ENCODE measurements around the gene NECAB2. TPM values are rescaled to one million over a fixed set of nuclear protein-coding genes. Genes with fewer than 3 reads are reported as not detected.

Gene NECAB2
- total and polyA plus RNA-seq, 2 donors: 0.20 to 1.0 TPM

DNA sequence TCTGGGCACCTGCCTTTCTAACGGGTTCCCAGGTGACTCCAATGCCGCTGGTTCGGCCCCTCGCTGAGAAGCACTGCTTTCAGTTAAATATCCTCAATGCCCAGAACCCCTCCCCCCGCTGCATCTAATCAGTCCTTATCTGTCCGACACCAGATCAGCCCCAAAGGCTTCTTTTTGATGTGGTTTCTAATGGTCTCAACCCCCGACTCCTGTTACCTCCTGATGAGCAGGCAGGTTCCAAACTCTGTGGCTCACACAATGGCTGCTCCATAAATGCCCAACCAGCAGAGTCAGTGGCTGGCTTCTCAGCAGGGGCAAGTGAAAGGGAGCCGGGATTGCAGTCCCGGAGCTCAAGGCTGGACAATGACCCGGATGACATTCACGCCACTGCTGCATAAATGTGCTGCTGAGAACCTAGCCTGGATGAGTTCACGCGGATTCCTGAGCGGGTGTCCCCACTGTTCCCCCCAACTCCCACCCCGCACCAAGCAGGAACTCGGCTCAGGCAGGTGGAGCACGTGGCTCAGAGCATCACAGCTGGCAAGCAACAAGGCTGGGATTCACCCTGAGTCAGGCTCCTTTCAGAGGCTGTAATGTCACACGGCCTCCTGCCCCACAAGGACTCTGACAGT, 75.6 kb downstream of the NECAB2 start:
- no peak for DNase-seq (ENCODE audit: extremely low spot score)
- H3K4me1 ChIP-seq (ENCODE audit: insufficient read depth): no peaks in the 10 kb centered on the region
- no peak overlapping the region for H3K4me3 ChIP-seq (ENCODE audit: low read depth, low read length)
- H3K27ac ChIP-seq (ENCODE audit: low read depth): no peak overlapping the region
- WGBS: 41% methylated on average over 18 of the region's 18 CpGs
- no peaks in the 10 kb centered on the region for H3K36me3 ChIP-seq (ENCODE audit: insufficient read depth)

GRCh38 chr16:84044118-84044488, 76.1 kb downstream of the NECAB2 start:
- Histone ChIP-seq H3K27ac (ENCODE audit: low read depth) (no peak overlapping the region), H3K36me3 (ENCODE audit: insufficient read depth) (no peaks in the 10 kb centered on the region), H3K4me1 (ENCODE audit: insufficient read depth) (no peaks in the 10 kb centered on the region), H3K4me3 (ENCODE audit: low read depth, low read length) (no peak overlapping the region)
- WGBS: 58% methylated on average over 5 of the region's 5 CpGs
- no peak for DNase-seq (ENCODE audit: extremely low spot score)

DNA sequence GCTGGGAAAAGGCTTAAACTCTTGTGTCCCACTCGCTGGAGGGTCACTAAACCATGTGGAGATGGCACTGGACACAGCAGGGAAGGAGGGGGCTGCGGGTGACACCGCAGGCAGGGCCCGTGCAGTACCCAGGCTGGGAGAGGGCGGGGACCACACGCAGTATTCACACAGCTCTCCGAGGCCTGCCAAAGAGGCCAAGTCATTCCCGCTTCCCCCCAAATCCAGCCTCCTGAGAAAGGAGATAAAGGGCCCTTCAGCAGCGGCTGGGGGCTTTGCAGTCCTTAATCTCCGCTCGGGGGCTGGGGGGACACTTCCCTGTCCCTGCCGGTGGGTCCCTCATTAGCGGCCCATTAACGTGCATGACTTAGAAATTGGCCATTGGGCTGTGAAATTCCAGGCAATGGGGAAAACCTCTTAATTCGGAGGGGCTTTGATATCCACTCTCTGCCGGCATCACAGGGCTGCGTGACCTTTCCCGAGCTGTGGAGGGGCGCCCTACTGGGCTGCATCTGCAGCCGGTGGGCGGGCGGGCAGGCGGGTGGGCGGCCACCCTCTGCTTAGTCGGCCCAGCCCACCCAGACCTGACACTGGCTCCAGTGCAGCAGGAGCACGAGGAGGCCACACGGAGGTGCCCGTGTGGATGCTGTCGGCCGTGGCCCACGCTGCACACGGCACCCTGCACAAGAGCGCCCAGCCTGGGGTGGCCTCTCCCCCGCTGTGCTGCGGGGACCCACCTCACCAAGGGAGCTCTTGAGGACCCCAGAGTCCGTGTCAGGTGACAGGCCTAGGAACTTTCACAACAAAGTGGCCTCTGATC, 77.2 kb downstream of the NECAB2 start:
- no peak for DNase-seq (ENCODE audit: extremely low spot score)
- no peaks in the 10 kb centered on the region for H3K36me3 ChIP-seq (ENCODE audit: insufficient read depth)
- no peaks in the 10 kb centered on the region for H3K4me1 ChIP-seq (ENCODE audit: insufficient read depth)
- WGBS: 45% methylated on average over 36 of the region's 36 CpGs
- H3K27ac ChIP-seq (ENCODE audit: low read depth): no peak overlapping the region
- H3K4me3 ChIP-seq (ENCODE audit: low read depth, low read length): no peak overlapping the region

DNA sequence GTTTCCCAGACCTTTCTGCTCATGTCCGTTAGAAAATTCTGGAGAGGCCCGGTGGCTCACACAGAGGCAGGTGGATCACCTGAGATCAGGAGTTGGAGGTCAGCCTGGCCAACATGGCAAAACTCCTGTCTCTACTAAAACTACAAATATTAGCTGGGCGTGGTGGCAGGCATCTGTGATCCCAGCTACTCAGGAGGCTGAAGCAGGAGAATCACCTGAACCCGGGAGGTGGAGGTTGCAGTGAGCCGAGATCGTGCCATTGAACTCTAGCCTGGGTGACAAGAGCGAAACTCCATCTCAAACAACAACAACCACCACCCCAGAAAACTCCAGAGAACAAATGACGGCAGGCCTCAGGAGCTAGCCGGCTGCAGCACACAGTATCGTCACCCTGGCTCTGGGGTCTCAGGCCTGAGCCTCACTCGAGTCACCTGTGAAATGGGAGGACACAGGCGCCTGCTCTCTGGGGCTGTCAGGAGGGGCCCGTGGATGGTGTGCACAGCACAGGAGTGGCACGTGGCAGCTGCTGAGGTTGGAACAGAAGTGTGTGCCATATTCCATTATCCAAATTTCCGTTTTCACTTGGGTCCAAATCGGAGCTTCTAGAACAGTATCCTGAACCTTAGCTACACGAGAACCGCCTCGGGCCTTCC, 77.9 kb downstream of the NECAB2 start:
- Histone ChIP-seq H3K4me1 (ENCODE audit: insufficient read depth) (no peaks in the 10 kb centered on the region), H3K27ac (ENCODE audit: low read depth) (no peak overlapping the region), H3K4me3 (ENCODE audit: low read depth, low read length) (no peak overlapping the region), H3K36me3 (ENCODE audit: insufficient read depth) (no peaks in the 10 kb centered on the region)
- DNase-seq (ENCODE audit: extremely low spot score): no peak
- WGBS: 95% methylated on average over 19 of the region's 19 CpGs

DNA sequence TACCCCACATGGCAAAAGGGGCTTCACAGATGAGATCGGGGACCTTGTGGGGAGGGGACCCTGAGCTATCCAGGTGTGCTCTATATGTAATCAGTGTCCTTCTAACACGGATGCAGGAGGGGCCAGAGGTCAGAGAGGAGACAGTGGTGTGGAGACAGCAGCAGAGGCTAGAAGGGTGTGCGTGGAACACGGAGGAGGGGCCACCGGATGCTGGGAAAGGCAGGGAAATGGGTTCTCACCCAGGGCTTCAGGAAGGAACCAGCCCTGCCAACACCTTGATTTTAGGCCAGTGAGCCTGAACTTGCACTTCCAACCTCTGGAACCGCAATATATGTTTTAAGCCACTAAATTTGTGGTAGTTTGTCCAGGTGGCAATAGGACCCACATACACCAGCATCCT, 79.2 kb downstream of the NECAB2 start:
- no peak overlapping the region for H3K27ac ChIP-seq (ENCODE audit: low read depth)
- WGBS: 90% methylated on average over 6 of the region's 6 CpGs
- DNase-seq (ENCODE audit: extremely low spot score): no peak
- H3K4me1 ChIP-seq (ENCODE audit: insufficient read depth): no peaks in the 10 kb centered on the region
- no peaks in the 10 kb centered on the region for H3K36me3 ChIP-seq (ENCODE audit: insufficient read depth)
- no peak overlapping the region for H3K4me3 ChIP-seq (ENCODE audit: low read depth, low read length)

DNA sequence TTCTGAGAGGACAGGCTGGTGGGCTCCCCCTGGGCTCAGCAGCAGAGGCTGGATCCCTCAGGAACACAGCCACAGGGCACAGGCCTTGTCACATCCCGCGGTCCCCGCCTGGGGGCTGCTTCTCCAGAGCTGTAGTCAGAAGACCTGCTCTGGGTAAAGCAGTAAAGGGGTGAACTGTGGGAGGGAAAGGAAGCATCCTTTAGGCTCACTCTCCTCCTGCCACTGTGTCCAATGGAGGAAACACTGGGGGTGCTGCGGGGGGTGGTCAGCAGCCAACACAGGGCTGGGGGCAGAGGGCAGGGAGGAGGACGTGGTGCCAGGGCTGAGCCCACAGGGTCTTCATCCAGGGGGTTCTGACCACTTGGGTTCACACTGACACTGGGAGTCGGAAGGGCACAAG, 79.6 kb downstream of the NECAB2 start:
- Histone ChIP-seq H3K4me1 (ENCODE audit: insufficient read depth) (no peaks in the 10 kb centered on the region), H3K36me3 (ENCODE audit: insufficient read depth) (no peaks in the 10 kb centered on the region), H3K4me3 (ENCODE audit: low read depth, low read length) (no peak overlapping the region), H3K27ac (ENCODE audit: low read depth) (no peak overlapping the region)
- WGBS: 87% methylated on average over 6 of the region's 6 CpGs
- no peak for DNase-seq (ENCODE audit: extremely low spot score)

- Histone ChIP-seq H3K27ac (ENCODE audit: low read depth) (no peak overlapping the region), H3K36me3 (ENCODE audit: insufficient read depth) (no peaks in the 10 kb centered on the region), H3K4me1 (ENCODE audit: insufficient read depth) (no peaks in the 10 kb centered on the region), H3K4me3 (ENCODE audit: low read depth, low read length) (no peak overlapping the region)
- no peak for DNase-seq (ENCODE audit: extremely low spot score)
- WGBS: 77% methylated on average over 7 of the region's 7 CpGs
Measured at GRCh38 chr16:84048270-84048669, 80.2 kb downstream of the NECAB2 start.

DNA sequence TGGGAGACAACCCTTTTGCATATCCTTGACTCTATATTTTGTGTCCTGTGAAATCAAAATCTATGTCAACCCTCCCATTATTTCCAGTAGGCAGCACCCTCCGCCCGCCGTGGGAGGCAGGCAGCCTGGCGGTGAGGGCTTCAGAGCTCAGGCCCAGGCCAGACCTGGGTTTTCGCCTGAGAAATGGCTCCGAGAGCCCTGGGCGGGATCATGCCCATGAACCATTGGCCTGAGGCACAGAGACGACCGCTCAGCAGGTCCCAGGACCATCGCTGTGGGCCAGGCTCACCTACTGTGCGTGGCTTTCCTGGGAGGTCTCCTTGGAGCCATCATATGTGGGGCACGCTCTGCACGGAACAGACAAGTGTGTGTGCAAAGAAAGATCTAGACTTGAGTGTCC, 80.8 kb downstream of the NECAB2 start:
- no peak for DNase-seq (ENCODE audit: extremely low spot score)
- 93% methylated on average over 13 of the region's 13 CpGs for WGBS
- Histone ChIP-seq H3K27ac (ENCODE audit: low read depth) (no peak overlapping the region), H3K4me3 (ENCODE audit: low read depth, low read length) (no peak overlapping the region), H3K36me3 (ENCODE audit: insufficient read depth) (no peaks in the 10 kb centered on the region), H3K4me1 (ENCODE audit: insufficient read depth) (no peaks in the 10 kb centered on the region)

DNA sequence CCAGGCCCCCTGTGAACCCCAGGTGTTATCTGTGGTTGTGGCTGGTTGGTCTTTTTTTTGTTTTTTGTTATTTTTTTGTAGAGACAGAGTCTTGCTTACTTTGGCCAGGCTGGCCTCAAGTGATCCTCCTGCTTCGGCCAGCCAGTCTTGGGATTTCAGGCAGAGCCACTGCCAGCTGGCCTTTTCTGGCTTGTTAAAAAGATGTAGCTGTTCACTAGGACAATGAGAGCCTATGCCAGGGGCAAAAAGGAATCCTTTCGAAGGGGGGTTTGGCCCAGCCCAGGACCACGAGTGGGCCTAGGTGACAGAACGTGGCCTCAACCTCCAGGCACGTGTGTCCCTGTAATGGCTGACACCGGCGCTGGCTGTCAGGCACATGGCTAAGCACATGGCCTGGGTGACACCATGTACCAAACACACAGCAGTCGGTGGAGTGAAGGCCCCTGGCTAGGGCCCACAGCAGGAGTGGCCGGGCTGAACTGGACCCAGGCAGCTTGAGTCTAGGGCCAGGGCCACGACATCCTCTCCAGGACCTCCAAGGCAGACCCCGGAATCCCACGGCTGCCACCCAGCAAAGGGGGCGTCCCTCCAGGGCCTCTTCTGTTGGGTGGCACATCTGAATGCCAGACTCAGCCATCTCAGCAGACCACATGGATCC, 81.5 kb downstream of the NECAB2 start:
- Histone ChIP-seq H3K27ac (ENCODE audit: low read depth) (no peak overlapping the region), H3K4me3 (ENCODE audit: low read depth, low read length) (no peak overlapping the region), H3K36me3 (ENCODE audit: insufficient read depth) (peaks cover 3% of the 10 kb centered on the region), H3K4me1 (ENCODE audit: insufficient read depth) (no peaks in the 10 kb centered on the region)
- no peak for DNase-seq (ENCODE audit: extremely low spot score)
- 85% methylated on average over 13 of the region's 13 CpGs for WGBS

- peaks cover 6% of the 10 kb centered on the region for H3K36me3 ChIP-seq (ENCODE audit: insufficient read depth)
- no peak for DNase-seq (ENCODE audit: extremely low spot score)
- WGBS: 85% methylated on average over 9 of the region's 9 CpGs
Measured at GRCh38 chr16:84050316-84050715, 82.3 kb downstream of the NECAB2 start.

DNA sequence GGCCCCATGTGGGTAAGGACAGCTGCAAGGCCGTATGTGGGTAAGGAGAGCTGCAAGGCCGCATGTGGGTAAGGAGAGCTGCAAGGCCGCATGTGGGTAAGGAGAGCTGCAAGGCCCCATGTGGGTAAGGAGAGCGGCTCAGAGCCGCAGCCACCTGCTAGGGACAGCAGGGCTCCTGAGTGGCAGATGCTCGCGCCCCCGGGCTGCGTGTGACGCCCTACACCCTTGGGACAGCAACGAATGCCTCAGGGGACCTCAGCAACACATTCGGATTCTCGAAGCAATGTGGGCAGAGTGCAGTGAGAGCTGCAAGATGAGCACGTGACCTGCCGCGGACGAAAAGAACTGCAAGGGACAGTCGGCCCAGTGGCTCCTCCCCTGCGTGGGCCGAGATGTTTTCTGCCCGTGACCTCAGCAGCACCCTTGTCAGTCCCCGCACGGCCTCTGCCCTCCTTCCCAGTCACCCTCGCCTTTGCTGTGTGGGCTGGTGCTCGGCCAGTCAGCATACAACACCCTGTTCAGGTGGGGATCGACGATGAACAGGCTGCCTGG, 84.1 kb downstream of the NECAB2 start:
- no peak for DNase-seq (ENCODE audit: extremely low spot score)
- Histone ChIP-seq H3K36me3 (ENCODE audit: insufficient read depth) (peaks cover 9% of the 10 kb centered on the region), H3K4me1 (ENCODE audit: insufficient read depth) (no peaks in the 10 kb centered on the region), H3K4me3 (ENCODE audit: low read depth, low read length) (no peak overlapping the region), H3K27ac (ENCODE audit: low read depth) (no peak overlapping the region)
- WGBS: 91% methylated on average over 27 of the region's 27 CpGs

More at GRCh38 chr16:84050316-84050715, 82.3 kb downstream of the NECAB2 start:
- H3K4me3 ChIP-seq (ENCODE audit: low read depth, low read length): no peak overlapping the region
- no peaks in the 10 kb centered on the region for H3K4me1 ChIP-seq (ENCODE audit: insufficient read depth)
- H3K27ac ChIP-seq (ENCODE audit: low read depth): no peak overlapping the region
